ENCODE results near the gene TMEM218. TPM values are rescaled to one million over a fixed set of nuclear protein-coding genes. Genes with fewer than 3 reads are reported as not detected.
"Not testable (repeated sequence)": the region's sequence is repeated elsewhere in the genome, so short reads cannot be mapped to it uniquely, and the experiment has no call there.

TMEM218 gene
- polyA plus RNA-seq, 3 donors, result 50.0 to 52.8 (median 51.2) TPM

GRCh38 chr11:125091877-125092664 lies 19.4 kb downstream of the TMEM218 start:
- no peak for DNase-seq

- DNase-seq, result peak; percentile 81
Observed at GRCh38 chr11:125091247-125091876, 20.1 kb downstream of the TMEM218 start.

GRCh38 chr11:125090816-125091215 lies 20.6 kb downstream of the TMEM218 start:
- no peak for DNase-seq

- not testable (repeated sequence) for DNase-seq
Observed at GRCh38 chr11:125090151-125090550, 21.3 kb downstream of the TMEM218 start.

- DNase-seq, result not testable (repeated sequence)
Observed at GRCh38 chr11:125089481-125089880, 21.9 kb downstream of the TMEM218 start.

GRCh38 chr11:125088576-125089455 lies 22.6 kb downstream of the TMEM218 start:
- DNase-seq, result no peak

- no peak for DNase-seq
Observed at GRCh38 chr11:125088123-125088522, 23.3 kb downstream of the TMEM218 start.

- DNase-seq, result no peak
Observed at GRCh38 chr11:125086633-125087296, 24.7 kb downstream of the TMEM218 start.

- no peak for DNase-seq
Observed at GRCh38 chr11:125085301-125086081, 25.9 kb downstream of the TMEM218 start.

- DNase-seq, result no peak
Observed at GRCh38 chr11:125084761-125085231, 26.6 kb downstream of the TMEM218 start.

- DNase-seq, result no peak
Observed at GRCh38 chr11:125084057-125084416, 27.4 kb downstream of the TMEM218 start.

GRCh38 chr11:125083312-125084056 lies 27.9 kb downstream of the TMEM218 start:
- no peak for DNase-seq

GRCh38 chr11:125082611-125083311 lies 28.7 kb downstream of the TMEM218 start:
- no peak for DNase-seq

GRCh38 chr11:125082040-125082439 lies 29.4 kb downstream of the TMEM218 start:
- no peak for DNase-seq

GRCh38 chr11:125081098-125081798 lies 30.2 kb downstream of the TMEM218 start:
- no peak for DNase-seq

GRCh38 chr11:125080531-125080911 lies 30.9 kb downstream of the TMEM218 start:
- DNase-seq, result no peak

- DNase-seq, result no peak
Observed at GRCh38 chr11:125079878-125080530, 31.4 kb downstream of the TMEM218 start.

- DNase-seq, result no peak
Observed at GRCh38 chr11:125079151-125079877, 32.1 kb downstream of the TMEM218 start.
